Keratinocyte (primary cell): Measurements from ENCODE around the gene GSDMA.

Source experiments
- CTCF ChIP-seq, 3 experiments: IDR thresholded peaks in 1 of 3; conservative IDR thresholded peaks in 1 of 3; optimal IDR thresholded peaks in 1 of 3; 2 replicates in 2 of 3; 3 replicates in 1 of 3; pipeline versions ENCODE3 to v1.5.1; 2011; ENCODE audit warnings: low read length in 3 of 3, mild to moderate bottlenecking in 3 of 3, moderate library complexity in 2 of 3, control low read depth in 1 of 3, inconsistent platforms in 1 of 3; ENCODE audit not compliant: insufficient read depth in 2 of 3; ENCODE audit errors: extremely low read depth in 1 of 3
- EZH2 ChIP-seq: IDR thresholded peaks from one replicate; pipeline ENCODE4 v1.6.1; 2012; ENCODE audit warnings: inconsistent platforms, mild to moderate bottlenecking, low read length, moderate library complexity

DNA sequence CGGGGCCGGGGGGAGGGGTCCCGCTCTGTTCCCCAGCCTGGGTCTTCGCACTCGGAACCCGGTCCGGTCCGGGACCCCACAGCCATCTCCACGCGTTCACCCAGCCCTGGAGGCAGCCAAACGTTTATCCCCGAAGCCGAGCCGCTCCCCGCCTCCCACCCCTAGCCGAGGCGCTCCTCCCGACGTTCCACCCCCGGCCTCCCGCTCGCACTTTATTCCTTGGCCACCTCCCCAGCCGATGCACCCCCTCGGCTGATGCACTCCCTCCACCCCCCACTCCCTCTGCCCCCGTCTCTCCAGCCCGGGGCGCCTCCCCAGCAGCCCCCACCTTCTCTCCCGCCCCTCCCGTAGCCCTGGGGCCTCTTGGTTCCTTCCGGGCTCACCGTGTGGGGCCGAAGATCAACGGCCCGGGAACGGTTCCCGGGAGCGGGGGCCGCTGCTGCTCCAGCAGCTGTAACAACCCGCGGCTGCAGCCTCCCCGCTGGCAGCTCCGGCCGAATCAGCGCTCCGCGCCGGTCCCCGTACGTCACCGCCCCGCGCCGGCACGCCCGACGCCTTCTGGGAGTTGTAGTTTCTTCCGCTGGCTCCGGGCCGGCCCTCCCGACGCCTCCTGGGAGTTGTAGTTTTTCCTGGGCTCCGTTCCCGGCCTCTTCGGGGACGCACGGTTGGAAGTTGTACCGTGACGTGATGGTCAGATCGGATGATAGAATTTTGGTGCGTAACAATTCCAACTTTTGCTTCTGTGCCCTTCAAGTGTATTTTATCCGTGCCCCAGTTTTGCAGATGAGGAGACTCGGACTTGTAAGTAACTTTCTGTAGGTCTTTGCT lies 35.5 kb upstream of the GSDMA start, which contains the start of the genes LRRC3C and ORMDL3:
- TF ChIP-seq CTCF (optimal IDR thresholded peaks at IDR 0.05 in 1 of 3, IDR thresholded peaks at IDR 0.05 in 1 of 3, conservative IDR thresholded peaks at IDR 0.05 in 1 of 3; ENCODE audit: extremely low read depth in 1 of 3, insufficient read depth in 2 of 3, low read length in 3 of 3) (no peak), EZH2 (no peak)
